ENCODE data around the gene GAREM1. TPM values are rescaled to one million over a fixed set of nuclear protein-coding genes. Genes with fewer than 3 reads are reported as not detected.
"Not testable (repeated sequence)": the region's sequence is repeated elsewhere in the genome, so short reads cannot be mapped to it uniquely, and the experiment has no call there.

Gene GAREM1
- total RNA-seq, 1 experiment from 2014 or later: 3.1 TPM

GRCh38 chr18:32257084-32257785 is 213.4 kb downstream of the GAREM1 start:
- no peak for DNase-seq (ENCODE audit: low spot score)

GRCh38 chr18:32255570-32255969 is 215.1 kb downstream of the GAREM1 start:
- DNase-seq (ENCODE audit: low spot score): no peak

GRCh38 chr18:32252141-32252860 is 218.4 kb downstream of the GAREM1 start:
- DNase-seq (ENCODE audit: low spot score): no peak

- DNase-seq (ENCODE audit: low spot score): no peak
Measured at GRCh38 chr18:32251466-32251865, 219.2 kb downstream of the GAREM1 start.

GRCh38 chr18:32249147-32249929 is 221.3 kb downstream of the GAREM1 start:
- DNase-seq (ENCODE audit: low spot score): no peak

- DNase-seq (ENCODE audit: low spot score): no peak
Measured at GRCh38 chr18:32244881-32245280, 225.8 kb downstream of the GAREM1 start.

GRCh38 chr18:32243358-32243757 is 227.3 kb downstream of the GAREM1 start:
- DNase-seq (ENCODE audit: low spot score): no peak

- DNase-seq (ENCODE audit: low spot score): no peak
Measured at GRCh38 chr18:32242395-32242794, 228.3 kb downstream of the GAREM1 start.

GRCh38 chr18:32238635-32239268 is 231.9 kb downstream of the GAREM1 start:
- no peak for DNase-seq (ENCODE audit: low spot score)

GRCh38 chr18:32237049-32237448 is 233.6 kb downstream of the GAREM1 start:
- no peak for DNase-seq (ENCODE audit: low spot score)

GRCh38 chr18:32233348-32233747 is 237.3 kb downstream of the GAREM1 start:
- DNase-seq (ENCODE audit: low spot score): not testable (repeated sequence)

- DNase-seq (ENCODE audit: low spot score): no peak
Measured at GRCh38 chr18:32219431-32220018, 251.2 kb downstream of the GAREM1 start.

- DNase-seq (ENCODE audit: low spot score): no peak
Measured at GRCh38 chr18:32216390-32216789, 254.3 kb downstream of the GAREM1 start.

GRCh38 chr18:32213693-32214092 is 257.0 kb downstream of the GAREM1 start:
- DNase-seq (ENCODE audit: low spot score): no peak
